Measurements from ENCODE around the gene GUCA2A. TPM values are rescaled to one million over a fixed set of nuclear protein-coding genes. Genes with fewer than 3 reads are reported as not detected.

Gene GUCA2A
- total RNA-seq, 1 donor from 2014 or later, result not detected

DNA sequence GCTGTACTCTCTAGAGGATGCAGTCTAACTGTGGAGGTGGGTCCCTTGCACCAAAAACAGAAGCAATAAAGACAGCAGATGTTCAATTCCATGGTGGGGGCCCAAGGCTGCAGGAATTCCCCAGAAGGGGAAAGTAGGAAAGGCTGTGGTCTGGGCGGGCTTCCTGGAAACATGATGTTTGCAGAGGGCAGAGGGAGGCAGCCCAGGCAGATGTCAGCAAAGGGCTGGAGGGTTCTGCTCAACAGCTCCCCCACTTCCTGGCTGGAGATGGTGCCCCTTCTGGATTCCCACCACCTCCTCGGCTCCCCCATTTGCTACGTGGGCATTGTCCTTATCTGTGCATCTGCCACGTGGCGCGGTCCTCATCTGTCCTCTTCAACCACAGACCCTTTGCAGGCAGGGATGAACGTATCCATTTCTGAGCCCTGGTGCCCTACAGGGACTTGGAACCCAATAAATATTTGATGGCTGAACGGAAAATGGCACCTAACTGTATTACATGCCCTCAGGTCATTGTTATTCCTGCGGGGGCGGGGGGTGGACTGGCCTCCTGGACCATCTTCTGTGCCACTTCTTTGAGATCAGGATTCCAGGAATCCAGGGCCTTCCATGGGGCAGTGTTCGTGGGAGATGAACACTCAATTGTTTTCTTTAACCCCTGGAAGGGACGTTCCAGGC, 19.7 kb downstream of the GUCA2A start:
- H3K9me3 Mint-ChIP-seq (ENCODE audit: unreplicated experiment), result no peaks in the 10 kb centered on the region
- TF ChIP-seq, protein P1, sequence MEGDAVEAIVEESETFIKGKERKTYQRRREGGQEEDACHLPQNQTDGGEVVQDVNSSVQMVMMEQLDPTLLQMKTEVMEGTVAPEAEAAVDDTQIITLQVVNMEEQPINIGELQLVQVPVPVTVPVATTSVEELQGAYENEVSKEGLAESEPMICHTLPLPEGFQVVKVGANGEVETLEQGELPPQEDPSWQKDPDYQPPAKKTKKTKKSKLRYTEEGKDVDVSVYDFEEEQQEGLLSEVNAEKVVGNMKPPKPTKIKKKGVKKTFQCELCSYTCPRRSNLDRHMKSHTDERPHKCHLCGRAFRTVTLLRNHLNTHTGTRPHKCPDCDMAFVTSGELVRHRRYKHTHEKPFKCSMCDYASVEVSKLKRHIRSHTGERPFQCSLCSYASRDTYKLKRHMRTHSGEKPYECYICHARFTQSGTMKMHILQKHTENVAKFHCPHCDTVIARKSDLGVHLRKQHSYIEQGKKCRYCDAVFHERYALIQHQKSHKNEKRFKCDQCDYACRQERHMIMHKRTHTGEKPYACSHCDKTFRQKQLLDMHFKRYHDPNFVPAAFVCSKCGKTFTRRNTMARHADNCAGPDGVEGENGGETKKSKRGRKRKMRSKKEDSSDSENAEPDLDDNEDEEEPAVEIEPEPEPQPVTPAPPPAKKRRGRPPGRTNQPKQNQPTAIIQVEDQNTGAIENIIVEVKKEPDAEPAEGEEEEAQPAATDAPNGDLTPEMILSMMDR (IDR thresholded peaks at IDR 0.05; ENCODE audit: insufficient read depth, low read depth, low read length), result no peak
- TF ChIP-seq EZH2 (IDR thresholded peaks at IDR 0.05; ENCODE audit: insufficient read depth, low read length), result no peak
- no peak for FAIRE-seq
- Histone ChIP-seq H3K9ac (ENCODE audit: low read length) (no peak overlapping the region), H2AFZ (ENCODE audit: low read depth, low read length) (no peak overlapping the region), H3K4me1 (ENCODE audit: insufficient read depth, low read length) (no peaks in the 10 kb centered on the region), H3K27ac (ENCODE audit: low read depth, low read length) (no peak overlapping the region), H3K79me2 (ENCODE audit: insufficient read depth, low read length) (no peaks in the 10 kb centered on the region), H3K9me3 (ENCODE audit: insufficient read depth, low read depth, low read length) (no peaks in the 10 kb centered on the region), H4K20me1 (ENCODE audit: insufficient read depth, low read length) (no peaks in the 10 kb centered on the region), H3K27me3 (ENCODE audit: insufficient read depth, low read length) (peaks cover 31% of the 10 kb centered on the region), H3K36me3 (ENCODE audit: insufficient read depth, low read length) (no peaks in the 10 kb centered on the region), H3K4me2 (ENCODE audit: low read length) (no peak overlapping the region), H3K4me3 (ENCODE audit: insufficient read depth, low read depth, low read length) (no peak overlapping the region)
- no peaks in the 10 kb centered on the region for H3K36me3 Mint-ChIP-seq (ENCODE audit: low read depth, unreplicated experiment)
- peaks cover 19% of the 10 kb centered on the region for H3K27me3 Mint-ChIP-seq (ENCODE audit: low read depth, unreplicated experiment)
- H3K27ac Mint-ChIP-seq (ENCODE audit: unreplicated experiment), result no peak overlapping the region
- no peak overlapping the region for H3K4me3 Mint-ChIP-seq (ENCODE audit: unreplicated experiment)
- H3K4me1 Mint-ChIP-seq (ENCODE audit: low read depth, unreplicated experiment), result peaks cover 2% of the 10 kb centered on the region
- DNase-seq (ENCODE audit: low read depth), result no peak

DNA sequence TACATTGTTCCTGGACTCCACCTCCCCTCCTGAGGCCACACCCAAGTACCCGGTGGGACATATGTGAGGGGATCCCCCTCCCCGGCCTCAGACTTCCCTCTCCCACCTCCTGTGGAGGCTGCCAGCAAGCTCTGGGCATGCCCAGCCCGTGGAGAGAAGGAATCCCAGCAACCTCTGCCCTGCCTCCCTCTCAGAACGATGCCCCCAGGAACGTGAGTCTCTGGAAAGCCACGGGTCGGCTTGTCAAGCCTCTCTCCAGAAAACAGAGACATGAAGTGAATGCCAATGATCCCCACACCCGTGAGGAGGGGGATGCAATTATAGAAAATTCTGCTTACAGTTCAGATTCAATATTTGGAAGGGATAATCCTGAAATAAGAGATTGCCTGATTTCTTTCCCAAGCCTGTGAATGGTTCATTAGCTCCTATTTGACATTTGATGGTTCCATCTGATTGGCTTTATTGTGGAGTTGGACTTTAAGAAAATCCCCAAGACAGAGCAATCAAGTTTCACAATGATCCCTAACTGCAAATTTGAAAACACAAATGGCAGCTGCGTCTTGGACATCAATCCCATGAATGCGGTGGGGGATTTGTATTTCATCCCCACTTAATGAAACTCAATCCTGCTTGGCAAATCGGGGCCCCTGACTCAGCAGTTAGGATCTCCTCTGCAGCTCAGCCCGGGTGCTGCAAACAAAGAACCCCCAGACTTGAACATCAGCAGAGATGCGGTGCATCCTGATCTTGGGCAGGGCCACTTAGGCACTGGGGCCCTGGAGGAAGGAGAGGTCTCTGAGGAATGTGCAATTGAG, 20.4 kb downstream of the GUCA2A start:
- no peaks in the 10 kb centered on the region for H3K9me3 ChIP-seq (ENCODE audit: insufficient read depth, low read depth, low read length)
- Mint-ChIP-seq H3K27me3 (ENCODE audit: low read depth, unreplicated experiment) (peaks cover 19% of the 10 kb centered on the region), H3K4me3 (ENCODE audit: unreplicated experiment) (no peak overlapping the region), H3K4me1 (ENCODE audit: low read depth, unreplicated experiment) (peaks cover 2% of the 10 kb centered on the region), H3K36me3 (ENCODE audit: low read depth, unreplicated experiment) (no peaks in the 10 kb centered on the region), H3K9me3 (ENCODE audit: unreplicated experiment) (no peaks in the 10 kb centered on the region), H3K27ac (ENCODE audit: unreplicated experiment) (no peak overlapping the region)
- H2AFZ ChIP-seq (ENCODE audit: low read depth, low read length), result no peak overlapping the region
- peaks cover 31% of the 10 kb centered on the region for H3K27me3 ChIP-seq (ENCODE audit: insufficient read depth, low read length)
- H3K4me2 ChIP-seq (ENCODE audit: low read length), result no peak overlapping the region
- H4K20me1 ChIP-seq (ENCODE audit: insufficient read depth, low read length), result no peaks in the 10 kb centered on the region
- no peak overlapping the region for H3K27ac ChIP-seq (ENCODE audit: low read depth, low read length)
- H3K9ac ChIP-seq (ENCODE audit: low read length), result no peak overlapping the region
- TF ChIP-seq, protein P1 (IDR thresholded peaks at IDR 0.05; ENCODE audit: insufficient read depth, low read depth, low read length), result no peak
- TF ChIP-seq EZH2 (IDR thresholded peaks at IDR 0.05; ENCODE audit: insufficient read depth, low read length), result no peak
- no peaks in the 10 kb centered on the region for H3K36me3 ChIP-seq (ENCODE audit: insufficient read depth, low read length)
- H3K4me1 ChIP-seq (ENCODE audit: insufficient read depth, low read length), result no peaks in the 10 kb centered on the region
- H3K79me2 ChIP-seq (ENCODE audit: insufficient read depth, low read length), result no peaks in the 10 kb centered on the region
- no peak overlapping the region for H3K4me3 ChIP-seq (ENCODE audit: insufficient read depth, low read depth, low read length)
- DNase-seq (ENCODE audit: low read depth), result no peak
- no peak for FAIRE-seq

Measured in astrocyte (in vitro differentiated cells and primary cell).